A549 (cell line): ENCODE data around the gene GRID2IP. TPM values are rescaled to one million over a fixed set of nuclear protein-coding genes. Genes with fewer than 3 reads are reported as not detected.
A peak's percentile ranks its signal among the peaks of the same experiment; 100 is the strongest.
"Not testable (repeated sequence)": the region's sequence is repeated elsewhere in the genome, so short reads cannot be mapped to it uniquely, and the experiment has no call there.

Experiments used
- ATAC-seq, 2 experiments: fragments of 200-7000 bp in 1 of 2; fragments of >200 bp in 1 of 2; cut with Nextera tagmentation in 1 of 2; cut with Tn5 transposase in 1 of 2; 3 replicates each; pipeline versions ENCODE4 v1.8.0 to v1.9.1; 2018 to 2020; ENCODE audit warnings: mild to moderate bottlenecking in 1 of 2, moderate library complexity in 1 of 2
- CTCF ChIA-PET: fragments of 300-600 bp; sonication (Branson Sonifier 250); formaldehyde crosslinking; extraction: SDS; loops from one replicate; lab custom pipeline; 2021; ENCODE audit warnings: antibody characterized with exemption, inconsistent platforms; lab: Yijun Ruan, JAX
- POLR2A ChIA-PET: fragments of 350-600 bp; formaldehyde crosslinking; extraction: SDS; loops from one replicate; lab custom pipeline; 2021; ENCODE audit warnings: antibody characterized with exemption, inconsistent platforms; lab: Yijun Ruan, JAX
- DNase-seq, 2 experiments: peaks; one replicate each; pipeline versions ENCODE4 v3.0.0 to v3.0.0-alpha.2; 2011 to 2016; ENCODE audit warnings: low read depth in 1 of 2, low spot score in 1 of 2
- FAIRE-seq: peaks from 2 replicates; lab custom pipeline; 2011; peaks lifted over from hg19 to GRCh38; lab: Jason Lieb, UNC
- H3K27ac ChIP-seq, 2 experiments: fragments of >200 bp; sonication (Bioruptor Twin); formaldehyde crosslinking; 3 replicates each; pipeline ENCODE4 v1.5.1; 2016 to 2017
- H3K4me1 ChIP-seq: fragments of >200 bp; sonication (Bioruptor Twin); formaldehyde crosslinking; 3 replicates; pipeline ENCODE4 v1.6.1; 2016
- H3K4me2 ChIP-seq: fragments of >200 bp; sonication (Bioruptor Twin); formaldehyde crosslinking; 3 replicates; pipeline ENCODE4 v1.6.1; 2016
- H3K4me3 ChIP-seq: fragments of >200 bp; sonication (Bioruptor Twin); formaldehyde crosslinking; 3 replicates; pipeline ENCODE4 v1.5.1; 2016
- H3K9me3 ChIP-seq: fragments of >200 bp; sonication (Bioruptor Twin); formaldehyde crosslinking; 3 replicates; pipeline ENCODE4 v1.6.1; 2016
- BHLHE40 ChIP-seq: IDR thresholded peaks from 2 replicates; pipeline ENCODE4 v1.6.1; 2012; ENCODE audit warnings: low read depth, low read length, inconsistent platforms
- CBX2 ChIP-seq: fragments of 200-600 bp; sonication (generic); IDR thresholded peaks from 2 replicates; pipeline ENCODE4 v1.6.1; 2016; ENCODE audit warnings: low read depth, mild to moderate bottlenecking, borderline replicate concordance
- CBX8 ChIP-seq: fragments of 200-600 bp; sonication (generic); IDR thresholded peaks from 2 replicates; pipeline ENCODE4 v1.6.1; 2016
- CEBPB ChIP-seq, 2 experiments: fragments of >200 bp in 1 of 2; sonication (Bioruptor Twin) in 1 of 2; formaldehyde crosslinking in 1 of 2; IDR thresholded peaks; 2 replicates each; pipeline ENCODE4 v1.6.1; 2012 to 2016
- E2F6 ChIP-seq: IDR thresholded peaks from 2 replicates; pipeline ENCODE4 v1.6.1; 2012; ENCODE audit warnings: low read depth, borderline replicate concordance
- EHMT2 ChIP-seq: fragments of 200-600 bp; sonication (generic); IDR thresholded peaks from 2 replicates; pipeline ENCODE4 v1.6.1; 2016; ENCODE audit warnings: antibody characterized with exemption, low read depth, mild to moderate bottlenecking, moderate library complexity
- FOSL2 ChIP-seq, 2 experiments: fragments of 450-650 bp in 1 of 2; fragments of >200 bp in 1 of 2; sonication (Bioruptor Twin) in 1 of 2; formaldehyde crosslinking; IDR thresholded peaks; 2 replicates each; pipeline versions ENCODE4 v1.5.0 to v1.6.1; 2016 to 2020; ENCODE audit warnings: mild to moderate bottlenecking in 1 of 2, moderate library complexity in 1 of 2
- FOXS1 ChIP-seq: fragments of 250-450 bp; sonication (Bioruptor Pico); IDR thresholded peaks from 2 replicates; pipeline ENCODE4 v1.5.0; 2020; ENCODE audit warnings: mild to moderate bottlenecking, moderate library complexity
- GATA3 ChIP-seq: IDR thresholded peaks from 2 replicates; pipeline ENCODE4 v1.6.1; 2012; ENCODE audit warnings: borderline replicate concordance
- HDAC2 ChIP-seq: fragments of 200-600 bp; sonication (generic); IDR thresholded peaks from 2 replicates; pipeline ENCODE4 v1.6.1; 2016
- HES2 ChIP-seq: fragments of >200 bp; sonication (Bioruptor Twin); formaldehyde crosslinking; IDR thresholded peaks from 2 replicates; pipeline ENCODE4 v1.6.1; 2016
- HEYL ChIP-seq: fragments of 250-450 bp; sonication (Bioruptor Pico); IDR thresholded peaks from 2 replicates; pipeline ENCODE4 v1.8.0; 2021; ENCODE audit warnings: mild to moderate bottlenecking, moderate library complexity
- HOXA7 ChIP-seq: fragments of 250-450 bp; sonication (Bioruptor Pico); IDR thresholded peaks from 2 replicates; pipeline ENCODE4 v1.5.0; 2020; ENCODE audit warnings: mild to moderate bottlenecking, moderate library complexity
- HOXB13 ChIP-seq: fragments of 250-450 bp; sonication (Bioruptor Pico); IDR thresholded peaks from 2 replicates; pipeline ENCODE4 v1.5.0; 2020; ENCODE audit warnings: low read depth, mild to moderate bottlenecking, moderate library complexity
- HOXB5 ChIP-seq: fragments of 250-450 bp; sonication (Bioruptor Pico); IDR thresholded peaks from 2 replicates; pipeline ENCODE4 v1.5.0; 2020; ENCODE audit warnings: mild to moderate bottlenecking, moderate library complexity
- JUNB ChIP-seq: fragments of >200 bp; sonication (Bioruptor Twin); formaldehyde crosslinking; IDR thresholded peaks from 2 replicates; pipeline ENCODE4 v1.6.1; 2016
- KDM1A ChIP-seq: fragments of 200-600 bp; sonication (generic); IDR thresholded peaks from 2 replicates; pipeline ENCODE4 v1.6.1; 2016; ENCODE audit warnings: low read depth, mild to moderate bottlenecking
- MAZ ChIP-seq: fragments of 150-350 bp; IDR thresholded peaks from 2 replicates; pipeline ENCODE4 v1.6.1; 2014; ENCODE audit warnings: antibody characterized with exemption, low read depth, low read length, borderline replicate concordance
- PBX3 ChIP-seq: IDR thresholded peaks from 2 replicates; pipeline ENCODE4 v1.6.1; 2012
- PHF8 ChIP-seq: fragments of 200-600 bp; sonication (generic); IDR thresholded peaks from 2 replicates; pipeline ENCODE4 v1.6.1; 2016; ENCODE audit warnings: low read depth, mild to moderate bottlenecking, antibody characterized with exemption, moderate library complexity, borderline replicate concordance
- POLR2A ChIP-seq: IDR thresholded peaks from 2 replicates; pipeline ENCODE4 v1.6.1; 2012; ENCODE audit warnings: mild to moderate bottlenecking, low read length
- RCOR1 ChIP-seq: fragments of 150-350 bp; IDR thresholded peaks from 2 replicates; pipeline ENCODE4 v1.6.1; 2014; ENCODE audit warnings: antibody characterized with exemption, low read length, low read depth
- RFX5 ChIP-seq: fragments of 450-650 bp; IDR thresholded peaks from 2 replicates; pipeline ENCODE4 v1.7.1; 2014; ENCODE audit warnings: antibody characterized with exemption, mild to moderate bottlenecking, moderate library complexity
- ZC3H11A ChIP-seq: fragments of 450-650 bp; IDR thresholded peaks from 2 replicates; pipeline ENCODE4 v1.6.1; 2014; ENCODE audit warnings: antibody characterized with exemption, mild to moderate bottlenecking
- WGBS: methylation state at CpG from one replicate; pipeline ENCODE4 v1.1.6; 2017; ENCODE audit errors: missing lambda C conversion rate; 5-methylcytosine and 5-hydroxymethylcytosine counted together
- polyA plus RNA-seq, 4 experiments: library from polyadenylated mRNA; depleted of rRNA in 3 of 4; stranded (reverse); fragments of >200 nt; fragmentation: RNase III in 1 of 4; extraction: RNeasy Plus Mini Kit Qiagen cat#74134 plus additional on column Dnase treatment in 1 of 4; gene quantifications; 2 replicates in 3 of 4; 3 replicates in 1 of 4; pipeline ENCODE4 v1.2.3, GENCODE V29; 2011 to 2017

The GRID2IP gene
- polyA plus RNA-seq, 2 of the 4 experiments (the other 2 are of a cell fraction): not detected

GRCh38 chr7:6453734-6454133, 97.5 kb downstream of the GRID2IP start (continued):
- TF ChIP-seq HOXB5 (CRISPR knock-in tag) (no peak), CEBPB (IDR thresholded peaks at IDR 0.05) (peak; percentile 32 to 72; a peak in 3 of 4 replicates), POLR2A (no peak), HOXB13 (CRISPR knock-in tag) (no peak), MAZ (no peak), HEYL (no peak), GATA3 (peak; percentile 33; the same call in 1 of the 2 replicates), CBX8 (no peak), RCOR1 (no peak), JUNB (peak; percentile 57; the same call in 1 of the 2 replicates), HOXA7 (CRISPR knock-in tag) (no peak), FOSL2 (IDR thresholded peaks at IDR 0.05) (no peak), FOSL2 (CRISPR knock-in tag; IDR thresholded peaks at IDR 0.05) (peak; percentile 81)

DNA sequence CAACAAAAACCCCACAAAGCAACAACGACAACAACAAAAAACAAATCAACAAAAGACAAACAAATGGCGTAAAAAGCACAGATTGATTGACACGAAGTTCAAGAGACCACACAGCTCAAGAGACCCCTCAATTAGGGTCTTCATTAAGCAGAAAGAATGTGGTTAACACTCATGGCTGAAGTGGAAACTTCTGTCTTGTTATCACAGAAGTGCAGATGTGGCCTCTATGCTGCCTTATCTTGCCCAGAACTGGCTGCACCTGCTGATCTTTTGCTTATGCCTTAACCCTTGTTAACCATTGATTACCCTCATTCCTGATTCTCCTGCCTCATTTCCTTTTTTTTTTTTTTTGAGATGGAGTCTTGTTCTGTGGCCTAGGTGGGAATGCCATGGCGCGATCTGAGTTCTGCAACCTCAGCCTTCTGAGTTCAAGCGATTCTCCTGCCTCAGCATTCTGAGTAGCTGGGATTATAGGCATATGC, 100.0 kb downstream of the GRID2IP start:
- 93% methylated on average over 6 of the region's 6 CpGs for WGBS
- no peak overlapping the region for H3K4me3 ChIP-seq
- no peaks in the 10 kb centered on the region for H3K9me3 ChIP-seq
- CTCF ChIA-PET: no interaction called here
- POLR2A ChIA-PET: no interaction called here
- no peak for DNase-seq
- no peak for TF ChIP-seq E2F6
- no peak for TF ChIP-seq HDAC2
- TF ChIP-seq MAZ: no peak
- TF ChIP-seq HES2: no peak
- no peak for TF ChIP-seq EHMT2
- no peak for TF ChIP-seq RFX5
- TF ChIP-seq BHLHE40: no peak
- no peak for TF ChIP-seq ZC3H11A
- TF ChIP-seq KDM1A: no peak
- no peak for TF ChIP-seq PBX3
- TF ChIP-seq FOXS1 (CRISPR knock-in tag): no peak
- no peak for TF ChIP-seq HEYL
- no peak for TF ChIP-seq JUNB
- no peak for TF ChIP-seq PHF8
- TF ChIP-seq CBX2: no peak
- TF ChIP-seq, all 56 proteins: peak for 0
- ATAC-seq (no peak), FAIRE-seq (no peak)
- Histone ChIP-seq H3K4me1 (peaks cover 41% of the 10 kb centered on the region), H3K4me2 (no peak overlapping the region), H3K27ac (peak overlapping the region in 1 of 2 experiments; percentile 81; a peak in 3 of 6 replicates)

GRCh38 chr7:6450591-6450990, 100.7 kb downstream of the GRID2IP start:
- DNase-seq; ATAC-seq; H3K9me3 ChIP-seq; H3K4me3 ChIP-seq; POLR2A ChIA-PET; FAIRE-seq; CTCF ChIA-PET; H3K4me2 ChIP-seq; TF ChIP-seq FOSL2 (IDR thresholded peaks at IDR 0.05): not testable (repeated sequence)
- Histone ChIP-seq H3K27ac (peak overlapping the region in 1 of 2 experiments; percentile 81; a peak in 2 of 6 replicates), H3K4me1 (peaks cover 41% of the 10 kb centered on the region)
- WGBS: 65% methylated on average over 4 of the region's 10 CpGs
- TF ChIP-seq CEBPB (IDR thresholded peaks at IDR 0.05) (peak in 1 of 2 experiments; percentile 52; a peak in 2 of 4 replicates), FOSL2 (CRISPR knock-in tag; IDR thresholded peaks at IDR 0.05) (0 out of 2 replicates have a peak, but pooled peaks have one; percentile 9)
